Activated naive CD4-positive, alpha-beta T cell treated with anti-CD3 and anti-CD28 coated beads for 36 hours (primary cell): ENCODE results near the gene TCTN1. TPM values are rescaled to one million over a fixed set of nuclear protein-coding genes. Genes with fewer than 3 reads are reported as not detected.
"Not testable (repeated sequence)": the region's sequence is repeated elsewhere in the genome, so short reads cannot be mapped to it uniquely, and the experiment has no call there.

Source experiments
- CTCF ChIA-PET: fragments of 350-600 bp; sonication (Branson Sonifier 250); formaldehyde crosslinking; loops from one replicate; lab custom pipeline; 2021; ENCODE audit warnings: antibody characterized with exemption; lab: Charles Lee
- DNase-seq: peaks from one replicate; pipeline ENCODE4 v3.0.0-alpha.2; 2020
- H3K27ac Mint-ChIP-seq: one replicate; pipeline ENCODE4 v1.8.0; 2021; ENCODE audit warnings: mild to moderate bottlenecking, mixed read lengths
- H3K27me3 Mint-ChIP-seq: one replicate; pipeline ENCODE4 v1.8.0; 2021; ENCODE audit warnings: low read depth, mixed read lengths
- H3K36me3 Mint-ChIP-seq: one replicate; pipeline ENCODE4 v1.8.0; 2021; ENCODE audit warnings: low read depth, mixed read lengths
- H3K4me1 Mint-ChIP-seq: one replicate; pipeline ENCODE4 v1.8.0; 2021; ENCODE audit warnings: low read depth, mixed read lengths
- H3K4me3 Mint-ChIP-seq: one replicate; pipeline ENCODE4 v1.8.0; 2021; ENCODE audit warnings: mild to moderate bottlenecking, moderate library complexity, mixed read lengths
- H3K9me3 Mint-ChIP-seq: one replicate; pipeline ENCODE4 v1.8.0; 2021; ENCODE audit warnings: mixed read lengths
- intact Hi-C: fragments of 100-400 bp; cut with micrococcal nuclease; formaldehyde crosslinking; loops from one replicate; pipeline ENCODE4 v1.15.1; 2023
- total RNA-seq, 2 experiments: library from RNA; stranded (reverse); gene quantifications; one replicate each; pipeline ENCODE4 v1.2.3, GENCODE V29; 2021

The TCTN1 gene
- 1 to 10 TPM; 5.2 to 5.8 TPM for total RNA-seq

- intact Hi-C loops, result loop anchor here (1.0 kb wide), 2 partner anchors 47 to 146 kb away; partner anchors contain the start of genes FAM216A and GPN3
These were observed at the start of gene TCTN1 for GRCh38 chr12:110613771-110614684. Gene TCTN1, plus strand, starts transcription at chr12:110614129. Its CDS starts 54 bp downstream, at chr12:110614183.

GRCh38 chr12:110564471-110564991 lies 49.4 kb upstream of the TCTN1 start:
- H3K4me3 Mint-ChIP-seq, result no peak overlapping the region
- H3K4me1 Mint-ChIP-seq, result peaks cover 84% of the 10 kb centered on the region
- no peaks in the 10 kb centered on the region for H3K27me3 Mint-ChIP-seq
- H3K36me3 Mint-ChIP-seq, result peaks cover 4% of the 10 kb centered on the region
- peaks cover 3% of the 10 kb centered on the region for H3K9me3 Mint-ChIP-seq
- no peak for DNase-seq
- CTCF ChIA-PET, result interaction anchor here (1.2 to 1.9 kb wide), 3 partner anchors 11 to 16 kb away, joined by 3 to 9 read pairs (median 7); no protein-coding TSS in a partner anchor
- intact Hi-C loops, result no loop called here
- H3K27ac Mint-ChIP-seq, result no peak overlapping the region

More at GRCh38 chr12:110613771-110614684, at the start of gene TCTN1:
- no peaks in the 10 kb centered on the region for H3K9me3 Mint-ChIP-seq
- H3K4me3 Mint-ChIP-seq, result peak within 1 kb of the TSS; percentile 84
- H3K4me1 Mint-ChIP-seq, result peaks cover 13% of the 10 kb centered on the region
- no peaks in the 10 kb centered on the region for H3K27me3 Mint-ChIP-seq
- CTCF ChIA-PET, result interaction anchor here (0.6 to 6.0 kb wide), 8 partner anchors 11 to 213 kb away, joined by 3 to 53 read pairs (median 3); partner anchors contain the start of gene FAM216A
- H3K27ac Mint-ChIP-seq, result peak within 1 kb of the TSS; percentile 84
- no peaks in the 10 kb centered on the region for H3K36me3 Mint-ChIP-seq
- peak; percentile 98 for DNase-seq

- intact Hi-C loops, result no loop called here
- peak overlapping the region; percentile 25 for H3K27ac Mint-ChIP-seq
- peaks cover 11% of the 10 kb centered on the region for H3K36me3 Mint-ChIP-seq
- CTCF ChIA-PET, result interaction anchor here (0.7 to 2.7 kb wide), 2 partner anchors 17 to 35 kb away, joined by 3 to 8 read pairs; no protein-coding TSS in a partner anchor
- no peak overlapping the region for H3K4me3 Mint-ChIP-seq
- DNase-seq, result no peak
- peaks cover 73% of the 10 kb centered on the region for H3K4me1 Mint-ChIP-seq
- H3K9me3 Mint-ChIP-seq, result peaks cover 10% of the 10 kb centered on the region
- H3K27me3 Mint-ChIP-seq, result no peaks in the 10 kb centered on the region
These were observed 47.7 kb upstream of the TCTN1 start for GRCh38 chr12:110565894-110566871.

GRCh38 chr12:110566993-110567392 lies 46.9 kb upstream of the TCTN1 start:
- no peak overlapping the region for H3K4me3 Mint-ChIP-seq
- CTCF ChIA-PET, result interaction anchor here (2.7 kb wide), 1 partner anchor 34 kb away, joined by 8 read pairs; no protein-coding TSS in a partner anchor
- peak overlapping the region; percentile 12 for H3K27ac Mint-ChIP-seq
- peaks cover 68% of the 10 kb centered on the region for H3K4me1 Mint-ChIP-seq
- intact Hi-C loops, result no loop called here
- no peaks in the 10 kb centered on the region for H3K27me3 Mint-ChIP-seq
- peaks cover 16% of the 10 kb centered on the region for H3K9me3 Mint-ChIP-seq
- peaks cover 16% of the 10 kb centered on the region for H3K36me3 Mint-ChIP-seq
- DNase-seq, result no peak

- no peak overlapping the region for H3K27ac Mint-ChIP-seq
- H3K9me3 Mint-ChIP-seq, result peaks cover 19% of the 10 kb centered on the region
- CTCF ChIA-PET, result no interaction called here
- no peaks in the 10 kb centered on the region for H3K27me3 Mint-ChIP-seq
- intact Hi-C loops, result no loop called here
- H3K4me3 Mint-ChIP-seq, result no peak overlapping the region
- DNase-seq, result no peak
- peaks cover 66% of the 10 kb centered on the region for H3K4me1 Mint-ChIP-seq
- H3K36me3 Mint-ChIP-seq, result peaks cover 21% of the 10 kb centered on the region
These were observed 45.2 kb upstream of the TCTN1 start for GRCh38 chr12:110568752-110569151.

GRCh38 chr12:110569838-110570237 lies 44.1 kb upstream of the TCTN1 start:
- H3K27me3 Mint-ChIP-seq, H3K4me3 Mint-ChIP-seq, CTCF ChIA-PET, DNase-seq, intact Hi-C loops: not testable (repeated sequence)
- peaks cover 64% of the 10 kb centered on the region for H3K4me1 Mint-ChIP-seq
- H3K9me3 Mint-ChIP-seq, result peaks cover 19% of the 10 kb centered on the region
- H3K27ac Mint-ChIP-seq, result peak overlapping the region; percentile 59
- peaks cover 21% of the 10 kb centered on the region for H3K36me3 Mint-ChIP-seq

GRCh38 chr12:110570798-110571197 lies 43.1 kb upstream of the TCTN1 start:
- CTCF ChIA-PET, H3K4me3 Mint-ChIP-seq, H3K27me3 Mint-ChIP-seq, H3K27ac Mint-ChIP-seq, DNase-seq, intact Hi-C loops: not testable (repeated sequence)
- Mint-ChIP-seq H3K4me1 (peaks cover 64% of the 10 kb centered on the region), H3K36me3 (peaks cover 21% of the 10 kb centered on the region), H3K9me3 (peaks cover 19% of the 10 kb centered on the region)

- DNase-seq, result no peak
- Mint-ChIP-seq H3K36me3 (peaks cover 23% of the 10 kb centered on the region), H3K4me1 (peaks cover 66% of the 10 kb centered on the region), H3K9me3 (peaks cover 19% of the 10 kb centered on the region), H3K27me3 (no peaks in the 10 kb centered on the region), H3K4me3 (no peak overlapping the region), H3K27ac (no peak overlapping the region)
- intact Hi-C loops, result no loop called here
- CTCF ChIA-PET, result interaction anchor here (0.6 to 2.9 kb wide), 4 partner anchors 10 to 143 kb away, joined by 3 to 20 read pairs (median 5); no protein-coding TSS in a partner anchor
These were observed 39.9 kb upstream of the TCTN1 start for GRCh38 chr12:110574044-110574443.

- intact Hi-C loops, result loop anchor here (5.0 kb wide), 2 partner anchors 833 to 858 kb away; partner anchors contain the start of gene SH2B3
- Mint-ChIP-seq H3K9me3 (peaks cover 14% of the 10 kb centered on the region), H3K36me3 (peaks cover 25% of the 10 kb centered on the region), H3K4me1 (peaks cover 68% of the 10 kb centered on the region), H3K27ac (peak overlapping the region; percentile 41)
- not testable (repeated sequence) for H3K4me3 Mint-ChIP-seq, DNase-seq, H3K27me3 Mint-ChIP-seq
- CTCF ChIA-PET, result interaction anchor here (0.7 to 2.9 kb wide), 5 partner anchors 9 to 125 kb away, joined by 3 to 20 read pairs (median 3); no protein-coding TSS in a partner anchor
These were observed 39.2 kb upstream of the TCTN1 start for GRCh38 chr12:110574717-110575230.

- CTCF ChIA-PET, result interaction anchor here (0.7 to 2.9 kb wide), 5 partner anchors 11 to 126 kb away, joined by 3 to 20 read pairs (median 3); no protein-coding TSS in a partner anchor
- DNase-seq, result no peak
- H3K36me3 Mint-ChIP-seq, result peaks cover 24% of the 10 kb centered on the region
- no peak overlapping the region for H3K4me3 Mint-ChIP-seq
- peaks cover 72% of the 10 kb centered on the region for H3K4me1 Mint-ChIP-seq
- H3K27ac Mint-ChIP-seq, result peak overlapping the region; percentile 56
- H3K9me3 Mint-ChIP-seq, result peaks cover 13% of the 10 kb centered on the region
- no peaks in the 10 kb centered on the region for H3K27me3 Mint-ChIP-seq
- intact Hi-C loops, result loop anchor here (5.0 kb wide), 2 partner anchors 832 to 857 kb away; partner anchors contain the start of gene SH2B3
These were observed 38.6 kb upstream of the TCTN1 start for GRCh38 chr12:110575326-110575725.

GRCh38 chr12:110576504-110576903 lies 37.4 kb upstream of the TCTN1 start:
- Mint-ChIP-seq H3K36me3 (peaks cover 25% of the 10 kb centered on the region), H3K27ac (peak overlapping the region; percentile 98), H3K27me3 (no peaks in the 10 kb centered on the region), H3K4me1 (peaks cover 84% of the 10 kb centered on the region), H3K9me3 (peaks cover 8% of the 10 kb centered on the region), H3K4me3 (peak overlapping the region; percentile 16)
- intact Hi-C loops, result loop anchor here (5.0 kb wide), 2 partner anchors 831 to 856 kb away; partner anchors contain the start of gene SH2B3
- DNase-seq, result no peak
- CTCF ChIA-PET, result interaction anchor here (1.1 to 2.9 kb wide), 2 partner anchors 24 to 25 kb away, joined by 3 to 20 read pairs; no protein-coding TSS in a partner anchor
